GM12892 (cell line): ENCODE measurements around the gene MFN1.

Experiments
- POLR2A ChIP-seq: IDR thresholded peaks from 2 replicates; pipeline ENCODE4 v1.6.1; 2011; ENCODE audit warnings: low read depth, low read length, control low read depth
- POLR2AphosphoS5 ChIP-seq: IDR thresholded peaks from 2 replicates; pipeline ENCODE4 v1.6.1; 2011; ENCODE audit warnings: low read depth, low read length, control low read depth
- TAF1 ChIP-seq: IDR thresholded peaks from 2 replicates; pipeline ENCODE4 v1.6.1; 2011; ENCODE audit warnings: low read depth, mild to moderate bottlenecking, control low read depth, low read length, borderline replicate concordance

DNA sequence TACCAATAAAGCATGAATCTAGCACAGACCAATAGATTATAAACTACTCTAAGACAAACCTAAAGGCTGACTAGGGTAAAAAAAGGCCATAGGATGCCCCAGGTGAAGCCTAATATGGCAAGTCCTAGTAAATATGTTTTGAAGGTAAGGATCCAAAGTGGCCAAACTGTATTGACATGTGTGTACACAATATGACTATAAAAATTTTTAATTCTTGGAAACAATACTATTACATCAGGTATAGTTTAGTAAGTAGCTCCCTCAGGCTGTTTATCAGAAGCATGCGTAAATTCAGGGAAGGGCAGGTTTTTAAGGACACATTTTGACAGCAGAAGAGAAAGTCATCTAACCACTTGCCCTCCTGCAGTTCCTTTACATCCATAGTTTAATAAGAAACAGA is 84.9 kb downstream of the MFN1 start:
- no peak for TF ChIP-seq POLR2AphosphoS5
- no peak for TF ChIP-seq POLR2A
- no peak for TF ChIP-seq TAF1
